PC-3 (cell line): ENCODE data around the gene C3orf18. TPM values are rescaled to one million over a fixed set of nuclear protein-coding genes. Genes with fewer than 3 reads are reported as not detected.

ENCODE experiments used
- ATAC-seq: fragments of 200-7000 bp; cut with Tn5 transposase; 2 replicates; pipeline ENCODE4 v1.9.1; 2020; ENCODE audit warnings: mild to moderate bottlenecking, moderate library complexity
- BruUV-seq: library from RNA; stranded (reverse); fragments of 400-500 nt; replicated peaks from 2 replicates; lab custom pipeline; 2021; lab: Mats Ljungman, UMichigan
- CTCF ChIA-PET: fragments of 300-600 bp; sonication (Branson Sonifier 250); formaldehyde crosslinking; loops from one replicate; lab custom pipeline; 2022; ENCODE audit warnings: antibody characterized with exemption; lab: Charles Lee
- POLR2A ChIA-PET: fragments of 300-600 bp; sonication (Branson Sonifier 250); formaldehyde crosslinking; loops from one replicate; lab custom pipeline; 2022; ENCODE audit warnings: antibody characterized with exemption; ENCODE audit not compliant: unreplicated experiment; lab: Charles Lee
- DNase-seq: peaks from one replicate; pipeline ENCODE4 v3.0.0-alpha.2; 2015
- H2AFZ ChIP-seq: fragments of 300-600 bp; sonication (generic); 2 replicates; pipeline ENCODE4 v1.6.0; 2016; ENCODE audit warnings: antibody characterized with exemption, low read length
- H3F3A ChIP-seq: fragments of 300-600 bp; sonication (generic); one replicate; pipeline ENCODE4 v1.6.0; 2017; ENCODE audit warnings: antibody characterized with exemption, low read length, control low read depth, mild to moderate bottlenecking; ENCODE audit not compliant: unreplicated experiment
- H3K27ac ChIP-seq: fragments of 300-600 bp; sonication (generic); 2 replicates; pipeline ENCODE4 v1.5.1; 2016; ENCODE audit warnings: mild to moderate bottlenecking, low read length
- H3K27me3 ChIP-seq: fragments of 300-600 bp; sonication (generic); 2 replicates; pipeline ENCODE4 v1.6.1; 2016; ENCODE audit warnings: low read length, mixed read lengths
- H3K36me3 ChIP-seq: fragments of 300-600 bp; sonication (generic); 2 replicates; pipeline ENCODE4 v1.6.1; 2016; ENCODE audit warnings: low read depth, mixed run types, low read length, mixed read lengths
- H3K4me1 ChIP-seq: fragments of 300-600 bp; sonication (generic); 2 replicates; pipeline ENCODE4 v1.5.1; 2016; ENCODE audit warnings: low read length; ENCODE audit not compliant: insufficient read depth
- H3K4me2 ChIP-seq: fragments of 300-600 bp; sonication (generic); 2 replicates; pipeline ENCODE4 v1.6.0; 2016; ENCODE audit warnings: low read length
- H3K4me3 ChIP-seq: fragments of 300-600 bp; sonication (generic); 2 replicates; pipeline ENCODE4 v1.5.1; 2016; ENCODE audit warnings: mild to moderate bottlenecking, low read length, mixed read lengths
- H3K79me2 ChIP-seq: fragments of 300-600 bp; sonication (generic); 2 replicates; pipeline ENCODE4 v1.6.1; 2017; ENCODE audit warnings: low read length, mixed read lengths
- H3K9ac ChIP-seq: fragments of 300-600 bp; sonication (generic); 2 replicates; pipeline ENCODE4 v1.6.0; 2016; ENCODE audit warnings: mild to moderate bottlenecking, low read length
- H3K9me2 ChIP-seq: fragments of 300-600 bp; sonication (generic); replicated peaks from 2 replicates; pipeline ENCODE4 v1.6.1; 2016; ENCODE audit warnings: mixed run types, low read length, mixed read lengths
- H3K9me3 ChIP-seq: fragments of 300-600 bp; sonication (generic); 2 replicates; pipeline ENCODE4 v1.6.1; 2016; ENCODE audit warnings: low read length, mixed read lengths
- H4K20me1 ChIP-seq: fragments of 300-600 bp; sonication (generic); 2 replicates; pipeline ENCODE4 v1.6.1; 2016; ENCODE audit warnings: low read length, mixed read lengths
- CTCF ChIP-seq: fragments of 300-600 bp; sonication (generic); conservative IDR thresholded peaks from 2 replicates; pipeline ENCODE4 v1.5.1; 2017; ENCODE audit warnings: antibody characterized with exemption, low read depth, mild to moderate bottlenecking, low read length
- EZH2 ChIP-seq: fragments of 300-600 bp; sonication (generic); IDR thresholded peaks from one replicate; pipeline ENCODE4 v1.6.1; 2017; ENCODE audit warnings: antibody characterized with exemption, mild to moderate bottlenecking, low read length; ENCODE audit not compliant: unreplicated experiment
- EZH2phosphoT487 ChIP-seq: fragments of 300-600 bp; sonication (generic); IDR thresholded peaks from 2 replicates; pipeline ENCODE4 v1.6.1; 2018; ENCODE audit warnings: mild to moderate bottlenecking, antibody characterized with exemption, low read length, borderline replicate concordance
- intact Hi-C: fragments of 100-400 bp; cut with micrococcal nuclease; formaldehyde crosslinking; loops from 2 replicates; pipeline ENCODE4 v1.9.0; 2023
- total RNA-seq: library from RNA; depleted of rRNA; stranded (reverse); fragments of >200 nt; gene quantifications from 2 replicates; pipeline ENCODE4 v1.2.3, GENCODE V29; 2014

The C3orf18 gene
- total RNA-seq, 1 experiment from 2014 or later = 31.2 TPM

GRCh38 chr3:50587373-50587772 lies 19.8 kb upstream of the C3orf18 start:
- no peaks in the 10 kb centered on the region for H3K27me3 ChIP-seq
- H3F3A ChIP-seq = no peaks in the 10 kb centered on the region
- no peaks in the 10 kb centered on the region for H3K36me3 ChIP-seq
- H3K9me3 ChIP-seq = no peaks in the 10 kb centered on the region
- H3K79me2 ChIP-seq = no peaks in the 10 kb centered on the region
- POLR2A ChIA-PET = no interaction called here
- CTCF ChIA-PET = interaction anchor here (0.5 kb wide), 1 partner anchor 513 kb away, joined by 4 read pairs; no protein-coding TSS in a partner anchor
- no peak overlapping the region for H3K9ac ChIP-seq
- DNase-seq (no peak), ATAC-seq (peak; percentile 31)
- H3K4me2 ChIP-seq = no peak overlapping the region
- no peaks in the 10 kb centered on the region for H4K20me1 ChIP-seq
- TF ChIP-seq EZH2phosphoT487 (no peak), CTCF (no peak), EZH2 (no peak)
- BruUV-seq = no TSS peak
- no peak overlapping the region for H3K27ac ChIP-seq
- H3K4me3 ChIP-seq = no peak overlapping the region
- no peak overlapping the region for H2AFZ ChIP-seq
- intact Hi-C loops = no loop called here
- peaks cover 2% of the 10 kb centered on the region; the same call in 1 of the 2 replicates for H3K4me1 ChIP-seq
- H3K9me2 ChIP-seq = no peaks in the 10 kb centered on the region

GRCh38 chr3:50586763-50587070 lies 19.2 kb upstream of the C3orf18 start:
- Histone ChIP-seq H3K9me3 (no peaks in the 10 kb centered on the region), H3K9me2 (no peaks in the 10 kb centered on the region), H4K20me1 (no peaks in the 10 kb centered on the region), H3K4me3 (no peak overlapping the region), H3K4me1 (peaks cover 2% of the 10 kb centered on the region; the same call in 1 of the 2 replicates), H3K9ac (no peak overlapping the region), H3K36me3 (no peaks in the 10 kb centered on the region), H3K4me2 (no peak overlapping the region), H3F3A (no peaks in the 10 kb centered on the region), H3K27ac (no peak overlapping the region), H3K79me2 (no peaks in the 10 kb centered on the region), H2AFZ (no peak overlapping the region), H3K27me3 (no peaks in the 10 kb centered on the region)
- ChIA-PET POLR2A (no interaction called here), CTCF (no interaction called here)
- DNase-seq (no peak), ATAC-seq (no peak)
- intact Hi-C loops = no loop called here
- TF ChIP-seq CTCF = no peak
- no peak for TF ChIP-seq EZH2
- no peak for TF ChIP-seq EZH2phosphoT487
- BruUV-seq = no TSS peak

GRCh38 chr3:50585919-50586762 lies 18.6 kb upstream of the C3orf18 start:
- Histone ChIP-seq H3K9me3 (no peaks in the 10 kb centered on the region), H3K9ac (no peak overlapping the region), H2AFZ (no peak overlapping the region), H4K20me1 (no peaks in the 10 kb centered on the region), H3F3A (no peaks in the 10 kb centered on the region), H3K9me2 (no peaks in the 10 kb centered on the region), H3K4me1 (peaks cover 2% of the 10 kb centered on the region; the same call in 1 of the 2 replicates), H3K4me3 (no peak overlapping the region), H3K27ac (no peak overlapping the region), H3K79me2 (no peaks in the 10 kb centered on the region), H3K4me2 (no peak overlapping the region), H3K36me3 (no peaks in the 10 kb centered on the region), H3K27me3 (no peaks in the 10 kb centered on the region)
- no peak for TF ChIP-seq EZH2
- no peak for TF ChIP-seq CTCF
- no peak for TF ChIP-seq EZH2phosphoT487
- intact Hi-C loops = no loop called here
- ChIA-PET POLR2A (interaction anchor here (0.6 kb wide), 1 partner anchor 15 kb away, joined by 5 read pairs; no protein-coding TSS in a partner anchor), CTCF (no interaction called here)
- ATAC-seq (no peak), DNase-seq (no peak)
- BruUV-seq = no TSS peak
